Rectal smooth muscle tissue (tissue), 1 donor: Measurements from ENCODE around the gene KRT14.
"Not testable (repeated sequence)": the region's sequence is repeated elsewhere in the genome, so short reads cannot be mapped to it uniquely, and the experiment has no call there.

Experiments
- H3K27ac ChIP-seq: one replicate; pipeline ENCODE4 v1.7.0; 2013; ENCODE audit warnings: low read depth, low read length, inconsistent platforms
- H3K27me3 ChIP-seq: one replicate; pipeline ENCODE4 v1.7.0; 2013; ENCODE audit warnings: low read length; ENCODE audit not compliant: control insufficient read depth, insufficient read depth
- H3K36me3 ChIP-seq: one replicate; pipeline ENCODE4 v1.7.0; 2013; ENCODE audit warnings: low read length; ENCODE audit not compliant: control insufficient read depth, insufficient read depth
- H3K4me1 ChIP-seq: one replicate; pipeline ENCODE4 v1.7.0; 2013; ENCODE audit warnings: low read length; ENCODE audit not compliant: control insufficient read depth, insufficient read depth
- H3K4me3 ChIP-seq: one replicate; pipeline ENCODE4 v1.7.0; 2013; ENCODE audit warnings: low read length
- H3K9ac ChIP-seq: one replicate; pipeline ENCODE4 v1.7.0; 2013; ENCODE audit warnings: low read length

Gene KRT14

DNA sequence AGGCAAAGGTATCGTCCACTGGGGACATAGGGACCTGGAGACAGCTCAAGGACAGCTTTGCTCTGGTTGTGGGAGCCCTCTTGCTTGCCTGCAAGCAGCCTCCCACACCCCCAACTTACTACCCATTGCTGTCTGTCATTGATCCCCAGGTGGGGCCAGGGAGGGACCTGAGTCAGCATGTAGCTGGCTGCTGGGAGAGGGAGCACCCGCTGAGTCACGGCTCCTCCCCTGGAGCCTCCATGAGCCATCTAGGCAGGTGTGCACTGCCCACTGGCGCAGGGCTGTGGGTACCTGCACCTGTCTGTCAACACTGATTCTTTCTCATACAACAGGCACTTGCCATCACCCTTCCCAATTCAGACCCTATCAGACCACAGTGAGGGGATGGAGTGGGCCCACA, 10.0 kb downstream of the KRT14 start:
- H3K9ac ChIP-seq, H3K4me3 ChIP-seq, H3K4me1 ChIP-seq, H3K27me3 ChIP-seq, H3K36me3 ChIP-seq, H3K27ac ChIP-seq: not testable (repeated sequence)

DNA sequence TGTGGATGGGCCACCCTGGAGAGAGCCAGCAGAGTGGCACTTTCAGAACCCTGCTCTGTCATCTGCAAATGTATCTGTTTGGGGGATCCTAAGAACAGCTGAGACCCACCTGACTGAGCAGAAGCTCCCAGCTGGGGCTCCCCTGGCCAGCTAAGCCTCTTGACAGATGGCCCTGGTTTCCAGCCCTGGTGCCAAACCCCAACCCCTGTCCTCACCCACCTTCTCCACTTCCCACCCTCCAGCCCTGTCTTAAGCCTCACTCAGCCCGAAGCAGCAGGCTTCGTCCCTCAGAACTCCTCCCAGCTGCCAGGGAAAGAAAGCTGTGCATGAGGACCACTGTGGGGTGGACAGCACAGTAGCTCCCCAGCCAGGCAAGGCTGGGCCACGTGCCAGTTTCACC, 11.4 kb downstream of the KRT14 start:
- Histone ChIP-seq H3K36me3 (no peaks in the 10 kb centered on the region), H3K4me3 (no peak overlapping the region), H3K27ac (no peak overlapping the region), H3K9ac (no peak overlapping the region), H3K27me3 (peaks cover 8% of the 10 kb centered on the region), H3K4me1 (no peaks in the 10 kb centered on the region)

DNA sequence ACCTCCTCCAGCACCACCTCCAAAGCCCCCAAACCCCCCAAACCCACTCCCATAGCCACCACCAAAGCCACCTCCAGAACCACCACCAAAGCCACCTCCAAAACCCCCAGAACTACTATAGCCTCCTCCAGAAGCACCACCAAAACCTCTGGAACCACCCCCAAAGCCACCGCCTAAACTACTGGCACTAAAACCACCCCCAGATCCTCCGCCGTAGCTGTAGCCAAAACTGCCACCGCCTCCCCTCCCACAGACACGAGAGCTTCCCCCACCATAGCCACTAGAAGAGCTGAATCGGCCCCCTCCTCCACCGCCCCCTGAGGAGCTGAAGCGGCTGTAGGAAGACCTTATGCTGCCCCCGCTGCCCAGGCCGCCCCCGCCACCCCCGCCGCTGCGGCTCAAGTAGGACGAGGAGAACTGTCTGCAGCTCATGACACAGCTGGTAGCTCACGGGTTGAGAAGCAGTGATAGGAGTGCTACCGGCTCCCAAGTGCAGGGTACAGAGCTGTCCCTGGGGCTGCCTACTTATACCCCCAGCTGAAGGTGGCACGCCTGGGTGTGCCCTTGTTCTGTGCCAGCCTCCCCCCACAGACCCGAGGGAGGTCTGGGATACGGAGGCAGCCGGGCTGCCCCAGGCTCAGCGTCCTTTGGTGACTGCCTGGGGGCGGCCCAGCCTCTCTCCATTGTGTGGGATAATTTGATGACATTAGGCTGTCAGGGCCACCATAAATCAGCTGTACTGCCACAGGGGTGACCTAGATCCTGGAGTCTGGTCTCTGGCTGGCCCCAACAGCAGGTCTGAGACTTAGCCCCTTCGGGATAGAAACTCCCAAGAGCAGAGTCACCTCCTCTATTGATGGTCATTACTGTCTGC, 14.9 kb downstream of the KRT14 start, which contains the start of gene KRT9:
Gene KRT9 (minus strand): TSS at position 499 of the 874 bp plus-strand sequence. CDS start 67 bp downstream, at position 432.
- no peaks in the 10 kb centered on the region for H3K36me3 ChIP-seq
- no peaks in the 10 kb centered on the region for H3K4me1 ChIP-seq
- no peak within 1 kb of the TSS for H3K4me3 ChIP-seq
- no peak within 1 kb of the TSS for H3K9ac ChIP-seq
- H3K27ac ChIP-seq: no peak within 1 kb of the TSS
- H3K27me3 ChIP-seq: peaks cover 10% of the 10 kb centered on the region

DNA sequence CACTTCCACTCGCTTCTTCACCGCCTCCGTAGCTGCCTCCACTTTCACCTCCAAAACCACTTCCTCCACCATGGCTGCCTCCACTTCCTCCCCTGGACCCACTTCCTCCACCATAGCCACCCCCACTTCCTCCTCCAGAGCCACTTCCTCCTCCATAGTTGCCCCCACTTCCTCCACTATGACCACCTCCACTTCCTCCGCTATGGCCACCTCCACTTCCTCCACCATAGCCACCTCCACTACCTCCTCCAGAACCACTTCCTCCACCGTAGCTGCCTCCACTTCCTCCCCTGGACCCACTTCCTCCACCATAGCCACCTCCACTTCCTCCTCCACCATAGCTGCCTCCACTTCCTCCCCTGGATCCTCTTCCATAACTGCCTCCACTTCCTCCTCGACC, 19.4 kb downstream of the KRT14 start:
- H3K27ac ChIP-seq: no peak overlapping the region
- H3K9ac ChIP-seq: no peak overlapping the region
- H3K4me1 ChIP-seq: no peaks in the 10 kb centered on the region
- H3K36me3 ChIP-seq: no peaks in the 10 kb centered on the region
- H3K27me3 ChIP-seq: peaks cover 5% of the 10 kb centered on the region
- H3K4me3 ChIP-seq: no peak overlapping the region

DNA sequence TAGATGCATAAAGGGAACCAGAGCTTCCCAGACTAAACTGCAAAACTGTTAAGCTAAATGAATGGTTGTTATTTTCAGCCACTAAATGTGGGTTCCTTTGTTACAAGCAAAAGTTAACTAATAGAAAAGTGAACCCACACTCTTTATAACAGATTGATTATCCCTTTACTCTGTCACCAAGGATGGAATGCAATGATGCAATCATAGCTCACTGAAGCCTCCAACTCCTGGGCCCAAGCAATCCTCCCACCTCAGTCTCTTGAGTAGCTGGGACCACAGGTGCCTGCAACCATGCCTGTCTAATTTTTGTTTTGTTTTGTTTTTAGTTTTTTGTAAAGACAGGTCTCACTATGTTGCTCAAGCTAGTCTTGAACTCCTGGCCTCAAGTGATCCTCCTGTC, 21.4 kb downstream of the KRT14 start:
- no peaks in the 10 kb centered on the region for H3K4me1 ChIP-seq
- no peak overlapping the region for H3K27ac ChIP-seq
- H3K27me3 ChIP-seq: peaks cover 5% of the 10 kb centered on the region
- no peak overlapping the region for H3K9ac ChIP-seq
- H3K4me3 ChIP-seq: no peak overlapping the region
- H3K36me3 ChIP-seq: no peaks in the 10 kb centered on the region

DNA sequence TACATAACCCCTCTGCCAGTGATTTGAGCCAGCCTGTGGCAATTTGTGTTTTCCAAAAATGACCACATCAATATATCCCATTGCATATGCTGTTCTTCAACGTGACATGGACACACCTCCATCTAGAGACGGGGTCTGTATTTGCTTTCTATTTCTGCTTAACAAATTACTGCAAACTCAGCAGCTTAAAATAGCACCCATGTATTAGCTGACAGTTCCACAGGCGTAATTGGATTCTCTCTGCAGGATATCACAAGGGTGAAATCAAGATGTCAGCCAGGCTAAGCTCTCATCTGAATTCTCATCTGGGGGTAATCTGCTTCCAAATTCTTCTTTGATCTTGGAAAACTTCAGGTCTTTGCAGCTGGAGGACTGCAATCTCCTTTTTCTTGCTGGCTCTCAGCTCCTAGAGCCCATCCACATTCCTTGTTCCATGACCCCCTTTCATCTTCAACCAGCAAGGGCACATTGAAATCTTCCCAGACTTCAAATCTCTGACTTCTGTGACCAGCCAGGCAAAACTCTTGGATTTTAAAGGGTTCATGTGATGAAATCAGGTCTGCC, 23.0 kb downstream of the KRT14 start:
- Histone ChIP-seq H3K27ac (no peak overlapping the region), H3K36me3 (no peaks in the 10 kb centered on the region), H3K4me3 (no peak overlapping the region), H3K27me3 (peaks cover 5% of the 10 kb centered on the region), H3K4me1 (no peaks in the 10 kb centered on the region), H3K9ac (no peak overlapping the region)

DNA sequence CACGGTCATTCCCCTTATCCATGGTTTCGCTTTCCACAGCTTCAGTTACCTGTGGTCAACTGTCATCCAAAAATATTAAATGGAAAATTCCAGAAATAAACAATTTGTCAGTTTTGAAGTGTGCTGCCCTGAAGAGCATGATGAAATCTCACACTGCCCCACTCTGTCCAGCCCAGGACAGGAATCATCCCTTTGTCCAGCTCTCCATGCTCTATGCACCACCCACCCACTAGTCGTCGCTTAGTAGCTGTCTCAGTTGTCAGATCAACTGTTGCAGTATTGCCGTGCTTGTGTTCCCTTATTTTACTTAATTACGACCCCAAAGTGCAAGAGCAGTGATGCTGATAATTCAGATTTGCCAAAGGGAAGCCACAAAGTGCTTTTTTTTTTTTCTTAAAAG, 25.1 kb downstream of the KRT14 start:
- no peak overlapping the region for H3K4me3 ChIP-seq
- H3K27ac ChIP-seq: no peak overlapping the region
- H3K27me3 ChIP-seq: peaks cover 2% of the 10 kb centered on the region

DNA sequence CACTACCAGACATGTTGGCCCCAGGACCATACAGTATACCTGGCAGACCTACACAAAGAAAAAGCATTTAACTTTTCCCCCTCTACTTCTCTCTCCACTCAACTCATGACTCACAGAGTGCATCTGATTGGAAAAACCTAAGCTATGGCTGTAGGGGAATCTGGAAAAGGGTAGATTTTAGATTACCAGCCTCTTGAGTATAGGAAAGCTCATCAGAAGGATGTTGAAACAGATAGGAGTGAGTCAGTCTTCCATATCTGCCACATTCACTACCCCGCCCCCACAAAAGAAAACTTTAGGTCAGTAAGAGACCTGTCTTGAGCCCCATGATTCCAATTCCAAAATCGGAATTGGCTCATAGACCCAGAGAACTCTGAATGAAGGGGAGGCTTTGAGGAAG, 27.1 kb downstream of the KRT14 start:
- Histone ChIP-seq H3K36me3 (no peaks in the 10 kb centered on the region), H3K4me1 (no peaks in the 10 kb centered on the region), H3K9ac (no peak overlapping the region), H3K4me3 (no peak overlapping the region), H3K27me3 (peaks cover 2% of the 10 kb centered on the region), H3K27ac (no peak overlapping the region)

More for the DNA sequence above, 25.1 kb downstream of the KRT14 start:
- no peaks in the 10 kb centered on the region for H3K4me1 ChIP-seq
- no peaks in the 10 kb centered on the region for H3K36me3 ChIP-seq
- no peak overlapping the region for H3K9ac ChIP-seq

DNA sequence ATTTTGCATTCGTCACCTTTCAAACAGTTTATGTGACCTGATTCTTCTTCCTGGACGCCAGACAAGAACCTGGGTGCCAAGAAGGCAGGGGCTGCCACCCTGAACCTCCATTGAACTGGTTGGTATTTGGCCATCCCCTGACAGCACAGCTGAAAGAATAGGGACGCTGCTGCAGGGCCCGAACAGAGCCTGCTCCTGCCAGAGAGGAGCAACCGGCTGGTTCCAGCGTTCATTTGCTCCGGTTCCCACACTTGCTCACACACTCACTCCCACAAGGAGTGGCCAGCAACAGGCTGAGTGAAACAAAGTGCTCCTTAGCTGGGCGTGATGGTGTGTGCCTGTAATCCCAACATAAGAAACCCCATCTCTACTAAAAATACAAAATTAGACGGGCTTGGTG, 29.8 kb downstream of the KRT14 start:
- H3K27me3 ChIP-seq: no peaks in the 10 kb centered on the region
- H3K36me3 ChIP-seq: no peaks in the 10 kb centered on the region
- H3K9ac ChIP-seq: no peak overlapping the region
- no peaks in the 10 kb centered on the region for H3K4me1 ChIP-seq
- no peak overlapping the region for H3K4me3 ChIP-seq
- H3K27ac ChIP-seq: no peak overlapping the region

DNA sequence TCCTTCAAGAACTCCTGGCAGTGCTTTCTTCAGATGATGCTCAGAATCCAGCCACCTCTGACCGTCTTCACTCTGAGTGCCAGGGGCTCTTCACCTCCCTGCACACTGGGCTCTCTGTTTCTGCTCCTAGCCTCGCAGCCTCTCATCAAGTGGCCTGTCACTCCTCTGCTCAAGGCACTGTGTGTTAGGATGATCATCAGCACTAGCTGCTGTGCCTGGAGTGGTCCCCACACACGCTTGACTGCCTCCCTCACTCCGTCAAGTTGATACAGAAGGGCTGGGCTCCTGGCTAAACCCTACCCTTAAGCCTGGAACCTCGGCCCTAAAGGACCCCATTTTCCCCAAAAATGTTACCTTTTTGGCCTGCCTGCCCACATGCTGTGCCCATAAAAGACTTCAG, 30.4 kb downstream of the KRT14 start:
- no peak overlapping the region for H3K27ac ChIP-seq

DNA sequence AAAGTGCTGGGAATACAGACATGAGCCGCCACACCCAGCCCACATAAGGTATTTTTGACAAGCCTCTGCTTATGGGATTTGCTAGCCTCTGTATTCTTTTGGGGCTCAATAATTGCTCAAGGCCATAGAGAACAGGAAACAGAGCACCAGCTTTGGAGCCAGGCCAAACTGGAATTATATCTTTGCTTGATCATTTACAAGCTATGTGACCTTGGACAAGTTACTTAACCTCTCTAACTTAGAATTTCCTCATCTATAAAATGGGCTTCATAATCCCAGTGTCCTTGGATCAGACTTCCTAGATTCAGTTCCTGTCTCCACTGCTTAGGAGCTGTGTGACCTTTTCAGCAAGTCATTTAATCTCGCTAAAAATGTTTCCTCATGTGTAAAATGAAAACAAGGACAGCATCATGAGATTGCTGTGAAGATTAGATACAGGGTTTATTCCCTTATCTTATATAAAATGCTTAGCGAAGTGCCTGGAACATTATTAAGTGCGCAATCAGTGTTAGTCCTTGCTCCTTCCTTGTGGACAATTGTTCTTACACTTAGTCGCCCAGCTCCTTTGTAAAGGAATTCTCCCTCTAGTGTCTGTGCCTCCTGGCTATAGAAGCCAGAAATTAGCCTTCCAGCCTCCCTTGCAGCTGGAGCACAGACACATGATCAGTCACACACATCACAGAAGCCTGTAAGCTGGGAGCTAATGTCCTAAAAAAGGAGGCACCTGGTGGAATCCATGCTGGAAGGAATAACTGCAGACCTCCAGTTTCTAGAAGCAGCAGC, 31.4 kb downstream of the KRT14 start:
- Histone ChIP-seq H3K27ac (no peak overlapping the region), H3K4me3 (no peak overlapping the region), H3K4me1 (no peaks in the 10 kb centered on the region), H3K27me3 (no peaks in the 10 kb centered on the region), H3K9ac (no peak overlapping the region), H3K36me3 (no peaks in the 10 kb centered on the region)

More for the DNA sequence above, 30.4 kb downstream of the KRT14 start:
- Histone ChIP-seq H3K27me3 (no peaks in the 10 kb centered on the region), H3K9ac (no peak overlapping the region), H3K4me3 (no peak overlapping the region), H3K4me1 (no peaks in the 10 kb centered on the region), H3K36me3 (no peaks in the 10 kb centered on the region)

DNA sequence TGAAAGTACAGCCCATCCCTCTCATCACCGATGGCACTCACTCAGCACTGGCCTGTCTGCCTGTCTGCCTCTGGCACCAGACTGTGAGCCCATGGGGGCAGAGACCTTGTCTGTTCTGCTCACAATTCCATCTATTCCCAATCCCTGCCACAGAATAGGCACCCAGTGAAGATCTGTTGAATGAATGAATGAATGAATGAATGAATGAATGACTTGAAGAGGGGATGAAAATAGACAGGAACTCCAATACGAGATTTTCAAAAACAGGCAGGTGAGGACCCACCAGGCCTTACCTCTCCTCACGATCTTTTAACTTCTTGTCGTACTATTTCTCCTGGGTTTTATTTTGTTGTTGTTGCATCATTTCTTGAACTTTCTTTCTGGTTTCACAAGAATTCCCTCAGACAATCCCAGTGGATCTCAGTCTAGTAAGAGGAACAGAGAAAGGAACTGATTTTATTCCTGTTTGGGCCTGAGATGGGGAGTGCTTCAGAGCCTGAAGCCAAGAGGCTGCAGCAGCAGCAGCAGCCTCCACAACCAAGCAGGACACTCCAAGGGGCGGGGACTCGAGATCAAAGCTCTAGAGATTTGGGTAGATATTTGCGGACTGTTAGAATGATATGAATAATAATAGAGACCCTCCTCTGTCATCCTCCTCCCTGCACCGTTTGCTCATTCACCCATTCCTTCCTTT, 32.6 kb downstream of the KRT14 start:
- no peak overlapping the region for H3K4me3 ChIP-seq
- H3K36me3 ChIP-seq: no peaks in the 10 kb centered on the region
- no peak overlapping the region for H3K27ac ChIP-seq
- peaks cover under 1% of the 10 kb centered on the region for H3K4me1 ChIP-seq
- no peak overlapping the region for H3K9ac ChIP-seq
- no peaks in the 10 kb centered on the region for H3K27me3 ChIP-seq
